COLO668 (cell line): ENCODE measurements around the gene TXNDC2.
"Not testable (repeated sequence)": the region's sequence is repeated elsewhere in the genome, so short reads cannot be mapped to it uniquely, and the experiment has no call there.

Experiments
- DNase-seq: peaks from one replicate; lab custom pipeline; 2025; ENCODE audit not compliant: unreplicated experiment; lab: John Stamatoyannopoulos, UW

TXNDC2 gene

GRCh38 chr18:9885170-9886004 lies at the start of gene TXNDC2:
Gene TXNDC2 (plus strand): TSS chr18:9885973. CDS start chr18:9886681, 708 bp downstream.
- DNase-seq: no peak

GRCh38 chr18:9838144-9838877 lies 47.5 kb upstream of the TXNDC2 start:
- DNase-seq: peak; percentile 70

- no peak for DNase-seq
Observed at GRCh38 chr18:9839211-9839610, 46.6 kb upstream of the TXNDC2 start.

DNA sequence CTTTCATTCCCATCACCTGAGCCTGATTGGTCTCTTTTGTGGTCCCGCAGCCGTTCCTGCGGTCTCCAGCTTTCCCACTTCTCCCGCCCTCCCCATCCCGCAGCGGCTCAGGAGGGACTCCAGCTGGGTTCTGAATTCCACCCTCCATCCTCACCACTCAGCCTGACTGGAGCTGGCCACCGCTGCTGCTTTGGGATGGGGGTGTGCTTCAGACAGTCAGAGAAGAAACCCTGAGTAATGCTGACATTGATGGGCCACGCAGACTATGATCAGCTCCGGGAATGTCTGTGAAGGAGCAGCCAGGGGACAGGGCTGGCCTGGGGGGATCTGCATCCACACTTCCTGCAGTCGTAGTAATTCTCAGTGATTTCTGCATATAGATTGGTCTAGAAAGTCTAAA lies 45.9 kb upstream of the TXNDC2 start:
- DNase-seq: no peak

GRCh38 chr18:9841752-9842151 lies 44.0 kb upstream of the TXNDC2 start:
- no peak for DNase-seq

GRCh38 chr18:9842448-9842847 lies 43.3 kb upstream of the TXNDC2 start:
- DNase-seq: no peak

DNA sequence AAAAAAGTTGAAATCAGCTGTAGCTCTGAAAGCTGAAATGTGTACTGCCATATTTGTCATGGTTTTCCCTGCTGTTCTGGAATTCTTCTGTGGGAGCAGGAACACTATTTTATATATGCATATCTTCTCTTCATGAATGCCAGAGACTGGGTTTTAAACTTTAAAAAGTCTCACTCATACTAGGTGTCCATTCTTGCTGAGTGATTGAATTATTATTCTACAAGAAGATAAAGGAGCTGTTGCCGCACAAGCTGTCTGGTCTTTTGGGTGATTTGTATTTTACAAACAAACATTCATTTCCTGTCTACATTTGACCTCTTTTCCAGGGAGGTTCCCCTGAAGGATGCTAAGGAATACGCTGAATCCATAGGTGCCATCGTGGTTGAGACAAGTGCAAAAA lies 40.5 kb upstream of the TXNDC2 start:
- DNase-seq: no peak

GRCh38 chr18:9846162-9846925 lies 39.4 kb upstream of the TXNDC2 start:
- no peak for DNase-seq

- DNase-seq: no peak
Observed at GRCh38 chr18:9848170-9848879, 37.4 kb upstream of the TXNDC2 start.

DNA sequence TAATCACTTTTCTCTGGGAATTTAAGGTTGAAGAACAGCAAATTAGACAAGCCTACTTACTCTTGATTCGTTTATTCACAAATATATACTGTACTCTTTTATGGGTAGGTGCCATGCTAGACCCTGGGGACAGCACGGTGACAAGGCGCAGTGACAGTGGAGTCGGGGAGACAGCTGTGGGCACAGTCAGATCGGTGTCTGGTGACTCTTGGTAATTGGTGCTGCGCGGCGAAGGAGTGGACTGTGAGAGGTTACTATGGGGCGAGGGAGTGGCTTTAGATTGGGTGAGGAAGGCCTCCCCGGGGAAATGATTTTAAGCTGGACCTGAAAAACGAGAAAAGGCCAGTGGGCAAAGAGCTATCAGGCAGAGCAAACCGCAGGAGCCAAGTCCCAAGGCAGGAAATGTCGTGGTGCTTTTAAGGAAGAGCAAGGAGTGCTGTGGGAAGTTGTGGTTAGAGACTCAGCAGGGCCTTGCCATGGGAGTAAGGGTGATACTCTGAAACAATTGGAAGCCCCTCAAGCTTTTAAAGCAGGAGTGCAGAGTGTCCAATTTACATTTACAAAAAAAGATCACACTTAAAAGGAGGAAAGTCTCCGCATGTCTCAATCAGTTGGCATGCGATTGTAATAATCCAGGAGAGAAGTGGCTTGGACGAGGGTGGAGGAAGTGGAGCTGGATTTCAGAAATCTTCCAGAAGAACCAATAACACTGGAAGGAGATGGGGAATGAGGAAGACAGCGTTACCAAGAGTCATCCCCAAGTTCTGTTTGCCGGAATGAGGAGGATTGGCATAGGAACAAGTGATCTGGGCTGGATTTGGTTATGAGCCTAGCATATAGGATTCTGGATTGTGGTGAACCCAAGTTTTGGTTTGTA lies 36.1 kb upstream of the TXNDC2 start:
- DNase-seq: no peak

DNA sequence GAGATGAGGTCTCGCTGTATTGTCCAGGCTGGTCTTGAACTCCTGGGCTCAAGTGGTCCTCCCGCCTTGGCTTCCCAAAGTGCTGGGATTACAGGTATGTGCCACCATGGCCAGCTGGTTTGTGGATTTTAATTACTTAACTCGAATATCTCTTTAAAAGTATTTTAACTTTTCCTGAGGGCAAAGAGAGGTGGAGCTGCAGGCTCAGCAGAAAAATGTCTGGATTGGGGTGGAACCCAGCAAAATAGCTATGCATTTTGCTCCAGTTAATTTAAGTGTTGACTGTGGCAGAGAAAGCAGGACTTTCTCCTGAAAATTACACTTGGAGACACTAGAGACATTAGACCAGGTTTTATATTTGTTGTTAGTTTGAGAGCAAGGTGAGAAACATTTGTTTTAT lies 35.5 kb upstream of the TXNDC2 start:
- no peak for DNase-seq

DNA sequence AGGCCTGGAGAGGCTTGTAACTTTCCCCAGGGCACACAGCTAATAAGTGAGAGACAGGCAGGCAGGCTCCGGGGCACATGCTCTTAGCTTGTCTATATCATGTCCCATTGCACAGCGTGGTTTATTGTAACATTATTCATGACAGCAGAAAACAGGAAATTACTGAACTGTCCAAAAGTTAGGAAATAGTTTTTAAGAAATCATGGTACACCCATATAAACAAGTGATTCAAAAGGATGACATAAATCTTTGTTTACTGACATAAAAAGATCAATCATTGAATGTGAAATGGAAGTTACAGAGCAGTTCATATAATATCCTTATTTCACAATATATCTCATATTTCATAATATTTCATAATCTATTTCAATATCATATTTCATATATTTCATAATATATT lies 34.3 kb upstream of the TXNDC2 start:
- no peak for DNase-seq

- no peak for DNase-seq
Observed at GRCh38 chr18:9852266-9853081, 33.3 kb upstream of the TXNDC2 start.

- DNase-seq: no peak
Observed at GRCh38 chr18:9854801-9855676, 30.7 kb upstream of the TXNDC2 start.

DNA sequence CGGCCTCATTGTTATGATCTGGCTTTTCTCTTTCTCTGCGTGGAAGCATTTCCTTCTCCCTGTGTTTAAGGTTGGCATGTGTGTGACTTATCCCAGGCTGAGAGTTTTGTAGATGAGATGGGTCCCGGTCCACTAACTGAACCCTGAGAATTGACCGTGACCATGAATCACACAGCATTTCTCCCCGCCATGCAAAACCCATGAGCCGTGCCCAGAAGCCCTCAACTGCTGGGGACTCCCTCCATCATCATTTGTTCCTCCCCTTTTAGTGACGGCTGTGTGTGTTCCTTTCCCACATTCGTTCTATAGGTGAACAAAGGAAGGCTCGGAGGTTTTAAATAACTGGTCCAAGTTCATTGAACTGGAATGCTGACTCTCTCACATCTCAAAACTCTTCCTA lies 30.1 kb upstream of the TXNDC2 start:
- no peak for DNase-seq

DNA sequence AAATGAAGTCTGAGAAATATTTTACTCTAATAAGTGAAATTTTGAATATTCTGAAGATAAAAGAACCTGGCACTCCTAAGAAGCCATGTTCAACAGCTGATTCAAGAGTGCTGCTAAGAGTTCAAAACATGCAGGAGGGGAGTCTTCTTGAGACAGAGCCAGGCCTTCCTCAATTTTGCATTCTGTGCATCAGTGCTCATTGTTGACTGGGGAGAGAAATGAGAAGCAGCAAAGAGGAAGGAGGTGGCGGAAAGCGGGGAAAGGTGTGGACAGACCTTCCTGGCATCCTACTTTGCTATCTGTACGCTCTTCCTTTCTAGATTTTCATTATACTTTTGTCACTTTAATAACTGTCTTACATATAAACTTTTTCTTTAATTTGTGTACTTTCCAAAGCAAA lies 29.7 kb upstream of the TXNDC2 start:
- DNase-seq: no peak

DNA sequence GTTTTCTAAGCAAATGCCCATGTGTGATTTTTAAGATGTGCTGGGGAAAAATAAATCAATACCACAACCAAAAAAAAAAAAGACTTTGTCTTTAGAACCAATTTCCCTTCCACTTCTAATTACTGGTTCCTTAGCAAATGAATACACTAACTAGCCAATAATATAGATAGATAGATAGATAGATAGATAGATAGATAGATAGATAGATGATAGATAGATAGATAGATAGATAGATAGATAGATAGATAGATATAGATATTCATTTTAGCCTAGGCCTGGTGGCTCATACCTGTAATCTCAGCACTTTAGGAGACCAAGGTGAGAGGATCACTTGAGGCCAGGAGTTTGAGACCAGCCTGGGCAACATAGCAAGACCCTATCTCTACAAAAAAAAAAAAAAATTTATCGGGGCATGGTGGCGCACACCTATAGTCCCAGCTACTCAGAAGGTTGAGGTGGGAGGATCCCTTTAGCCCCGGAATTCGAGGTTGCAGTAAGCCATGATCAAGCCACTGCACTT lies 28.2 kb upstream of the TXNDC2 start:
- not testable (repeated sequence) for DNase-seq

GRCh38 chr18:9858642-9859041 lies 27.1 kb upstream of the TXNDC2 start:
- DNase-seq: no peak
